ENCODE measurements around the gene UNK. TPM values are rescaled to one million over a fixed set of nuclear protein-coding genes. Genes with fewer than 3 reads are reported as not detected.
A peak's percentile ranks its signal among the peaks of the same experiment; 100 is the strongest.

The UNK gene
- total and polyA plus RNA-seq, 9 of the 15 experiments (the other 6 are each of a cell fraction or from before 2014, with no cell fraction given): 12.8 to 38.6 (median 24.8) TPM

- TF ChIP-seq GMEB1 (CRISPR knock-in tag; IDR thresholded peaks at IDR 0.05) (no peak), SP1 (CRISPR knock-in tag; IDR thresholded peaks at IDR 0.05) (peak; percentile 89), ZNF175 (CRISPR knock-in tag; IDR thresholded peaks at IDR 0.05; ENCODE audit: low read depth) (no peak), CBX3 (IDR thresholded peaks at IDR 0.05; ENCODE audit: borderline replicate concordance in 1 of 2, low read length in 2 of 2) (no peak; a peak in 1 of 3 replicates), CEBPG (CRISPR knock-in tag; IDR thresholded peaks at IDR 0.05) (0 out of 2 replicates have a peak, but pooled peaks have one; percentile 31), CEBPG (tag; conservative IDR thresholded peaks at IDR 0.05 in 1 of 2, IDR thresholded peaks at IDR 0.05 in 1 of 2) (no peak), HOXB6 (CRISPR knock-in tag; IDR thresholded peaks at IDR 0.05; ENCODE audit: borderline replicate concordance) (0 out of 2 replicates have a peak, but pooled peaks have one; percentile 69), ARHGAP35 (IDR thresholded peaks at IDR 0.05; ENCODE audit: partially characterized antibody) (no peak), MCM7 (IDR thresholded peaks at IDR 0.05) (no peak), NCOR1 (IDR thresholded peaks at IDR 0.05) (no peak), ZBTB9 (CRISPR knock-in tag; IDR thresholded peaks at IDR 0.05) (peak; percentile 20; the same call in 1 of the 2 replicates), ZSCAN32 (CRISPR knock-in tag; IDR thresholded peaks at IDR 0.05) (peak; percentile 22; the same call in 1 of the 2 replicates), ZBTB1 (CRISPR knock-in tag; IDR thresholded peaks at IDR 0.05; ENCODE audit: borderline replicate concordance, low read depth) (peak; percentile 57; the same call in 1 of the 2 replicates), SIX5 (IDR thresholded peaks at IDR 0.05; ENCODE audit: borderline replicate concordance in 1 of 2, insufficient read depth in 1 of 2, low read depth in 1 of 2, low read length in 2 of 2) (no peak), ZBTB5 (IDR thresholded peaks at IDR 0.05) (no peak), SNRNP70 (optimal IDR thresholded peaks at IDR 0.05; ENCODE audit: low read depth, low read length) (peak; percentile 79), SMC3 (conservative IDR thresholded peaks at IDR 0.05; ENCODE audit: insufficient read depth, low read depth, low read length) (no peak), NFYB (IDR thresholded peaks at IDR 0.05; ENCODE audit: extremely low read depth, insufficient read length) (no peak), GABPB1 (CRISPR knock-in tag; IDR thresholded peaks at IDR 0.05) (0 out of 2 replicates have a peak, but pooled peaks have one; percentile 70), NR2C1 (IDR thresholded peaks at IDR 0.05) (no peak), NR2C1 (tag; IDR thresholded peaks at IDR 0.05) (no peak)
Measured at GRCh38 chr17:75774991-75775668, 9.5 kb upstream of the UNK start (continued).
